ENCODE results near the gene ST8SIA1.
A peak's percentile ranks its signal among the peaks of the same experiment; 100 is the strongest.

ST8SIA1 gene

DNA sequence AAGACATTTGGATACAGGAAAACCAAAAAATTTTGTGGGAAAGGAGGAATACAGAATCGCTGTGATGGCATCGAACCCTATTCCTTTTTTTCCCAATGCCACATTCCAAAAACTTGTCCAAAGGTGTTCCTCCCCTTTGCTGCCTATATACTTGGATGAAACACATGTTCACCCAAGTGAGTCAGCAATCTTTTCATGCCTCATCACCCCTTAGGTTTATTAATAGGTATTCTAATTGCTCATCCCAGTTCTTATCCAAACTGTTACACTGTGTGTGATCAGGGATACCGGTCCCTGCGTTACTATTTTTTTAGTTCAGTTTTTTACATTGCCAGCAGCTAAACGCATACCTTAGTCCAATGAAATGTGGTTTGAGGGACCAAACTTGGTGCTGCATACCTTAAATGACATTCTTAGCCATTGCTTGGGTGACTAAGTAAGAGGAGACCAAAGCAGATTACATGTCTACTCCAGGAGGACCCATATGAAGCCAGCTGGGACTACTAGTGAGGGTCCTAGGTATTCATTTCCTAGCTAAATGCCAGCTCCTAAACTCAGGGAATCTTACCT lies 20.6 kb upstream of the ST8SIA1 start:
- H3K9ac ChIP-seq (ENCODE audit: low read depth, low read length), result no peak overlapping the region
- H3K27me3 ChIP-seq (ENCODE audit: insufficient read depth, low read length), result no peaks in the 10 kb centered on the region
- no peak overlapping the region for H3K4me3 ChIP-seq (ENCODE audit: low read length)
- H3K9me3 ChIP-seq (ENCODE audit: insufficient read depth, low read depth, low read length), result no peaks in the 10 kb centered on the region
- H3K27ac ChIP-seq (ENCODE audit: low read length), result no peak overlapping the region
- H3K36me3 ChIP-seq (ENCODE audit: insufficient read depth, low read depth, low read length), result no peaks in the 10 kb centered on the region
- no peaks in the 10 kb centered on the region for H3K4me1 ChIP-seq (ENCODE audit: insufficient read depth, low read length)

DNA sequence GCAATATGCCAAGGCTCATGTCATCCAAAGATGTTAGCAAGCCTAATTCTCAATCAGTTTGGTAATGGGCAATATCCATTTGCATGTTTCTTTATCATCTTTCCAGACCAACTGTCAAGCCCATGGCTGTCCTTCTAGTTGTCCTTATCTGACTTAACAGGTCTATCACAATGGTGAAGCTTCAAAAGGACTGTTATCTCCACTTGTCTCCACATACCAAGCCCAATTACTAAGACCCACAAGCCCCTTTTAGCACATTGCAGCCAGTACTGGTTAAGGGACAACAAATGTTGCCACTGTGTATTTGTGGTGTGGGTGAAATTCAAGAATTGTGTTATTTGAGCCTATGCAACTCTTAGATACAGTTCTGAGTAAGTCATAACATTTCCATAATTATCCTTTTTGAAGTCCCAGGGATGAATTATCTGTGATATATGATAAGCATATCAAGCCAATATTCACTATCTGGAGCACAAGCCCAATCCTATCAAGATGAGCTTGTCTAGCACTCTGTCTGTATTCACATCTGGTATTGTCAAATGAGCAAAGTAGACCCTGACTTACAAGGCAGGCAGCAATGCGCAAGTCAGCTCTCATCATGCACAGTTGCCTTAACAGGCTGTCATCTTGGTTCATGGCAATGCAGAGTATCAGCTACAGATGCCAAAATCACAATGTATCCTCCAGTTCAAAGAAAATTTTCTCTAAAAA lies 19.3 kb upstream of the ST8SIA1 start:
- H3K36me3 ChIP-seq (ENCODE audit: insufficient read depth, low read depth, low read length), result no peaks in the 10 kb centered on the region
- no peak overlapping the region for H3K9ac ChIP-seq (ENCODE audit: low read depth, low read length)
- no peak overlapping the region for H3K4me3 ChIP-seq (ENCODE audit: low read length)
- no peak overlapping the region for H3K27ac ChIP-seq (ENCODE audit: low read length)
- H3K9me3 ChIP-seq (ENCODE audit: insufficient read depth, low read depth, low read length), result no peaks in the 10 kb centered on the region
- H3K4me1 ChIP-seq (ENCODE audit: insufficient read depth, low read length), result no peaks in the 10 kb centered on the region
- H3K27me3 ChIP-seq (ENCODE audit: insufficient read depth, low read length), result no peaks in the 10 kb centered on the region

- H3K4me1 ChIP-seq (ENCODE audit: insufficient read depth, low read length), result no peaks in the 10 kb centered on the region
- H3K27me3 ChIP-seq (ENCODE audit: insufficient read depth, low read length), result no peaks in the 10 kb centered on the region
- no peaks in the 10 kb centered on the region for H3K36me3 ChIP-seq (ENCODE audit: insufficient read depth, low read depth, low read length)
- H3K4me3 ChIP-seq (ENCODE audit: low read length), result no peak overlapping the region
- no peak overlapping the region for H3K27ac ChIP-seq (ENCODE audit: low read length)
- no peak overlapping the region for H3K9ac ChIP-seq (ENCODE audit: low read depth, low read length)
- no peaks in the 10 kb centered on the region for H3K9me3 ChIP-seq (ENCODE audit: insufficient read depth, low read depth, low read length)
These were observed 16.4 kb upstream of the ST8SIA1 start for GRCh38 chr12:22350886-22351285.

- no peaks in the 10 kb centered on the region for H3K27me3 ChIP-seq (ENCODE audit: insufficient read depth, low read length)
- no peak overlapping the region for H3K27ac ChIP-seq (ENCODE audit: low read length)
- no peaks in the 10 kb centered on the region for H3K36me3 ChIP-seq (ENCODE audit: insufficient read depth, low read depth, low read length)
- H3K4me3 ChIP-seq (ENCODE audit: low read length), result no peak overlapping the region
- H3K9me3 ChIP-seq (ENCODE audit: insufficient read depth, low read depth, low read length), result no peaks in the 10 kb centered on the region
- H3K9ac ChIP-seq (ENCODE audit: low read depth, low read length), result no peak overlapping the region
- H3K4me1 ChIP-seq (ENCODE audit: insufficient read depth, low read length), result no peaks in the 10 kb centered on the region
These were observed 13.7 kb upstream of the ST8SIA1 start for GRCh38 chr12:22348208-22348607.

GRCh38 chr12:22340143-22340542 lies 5.6 kb upstream of the ST8SIA1 start:
- Histone ChIP-seq H3K36me3 (ENCODE audit: insufficient read depth, low read depth, low read length) (no peaks in the 10 kb centered on the region), H3K4me1 (ENCODE audit: insufficient read depth, low read length) (no peaks in the 10 kb centered on the region), H3K9me3 (ENCODE audit: insufficient read depth, low read depth, low read length) (no peaks in the 10 kb centered on the region), H3K9ac (ENCODE audit: low read depth, low read length) (no peak overlapping the region), H3K4me3 (ENCODE audit: low read length) (no peak overlapping the region), H3K27me3 (ENCODE audit: insufficient read depth, low read length) (no peaks in the 10 kb centered on the region), H3K27ac (ENCODE audit: low read length) (no peak overlapping the region)

DNA sequence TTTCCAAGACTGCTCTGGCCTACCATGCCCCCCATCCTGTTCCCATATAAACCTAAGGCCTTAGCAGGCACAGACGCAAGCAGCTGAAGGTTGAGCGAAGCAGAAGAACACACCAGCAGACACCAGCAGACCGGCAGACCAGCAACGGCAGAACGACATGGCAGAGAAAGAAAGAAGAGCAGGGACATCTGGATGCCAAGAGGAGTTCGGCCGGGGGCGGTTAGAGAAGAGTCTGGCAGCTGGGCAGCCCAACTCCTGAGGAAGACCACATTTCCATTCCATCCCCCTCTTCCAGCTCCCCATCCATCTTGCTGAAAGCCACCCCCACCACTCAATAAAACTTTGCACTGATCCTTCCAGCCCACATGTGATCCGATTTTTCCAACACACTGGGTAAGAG lies 5.2 kb upstream of the ST8SIA1 start:
- Histone ChIP-seq H3K27me3 (ENCODE audit: insufficient read depth, low read length) (peaks cover 4% of the 10 kb centered on the region; the same call in 1 of the 2 replicates), H3K27ac (ENCODE audit: low read length) (no peak overlapping the region), H3K4me1 (ENCODE audit: insufficient read depth, low read length) (no peaks in the 10 kb centered on the region), H3K9ac (ENCODE audit: low read depth, low read length) (no peak overlapping the region), H3K36me3 (ENCODE audit: insufficient read depth, low read depth, low read length) (no peaks in the 10 kb centered on the region), H3K4me3 (ENCODE audit: low read length) (no peak overlapping the region), H3K9me3 (ENCODE audit: insufficient read depth, low read depth, low read length) (no peaks in the 10 kb centered on the region)

GRCh38 chr12:22335794-22336166 lies 1.3 kb upstream of the ST8SIA1 start:
- H3K9ac ChIP-seq (ENCODE audit: low read depth, low read length), result peak overlapping the region; percentile 56; the same call in 1 of the 2 replicates
- H3K27me3 ChIP-seq (ENCODE audit: insufficient read depth, low read length), result peaks cover 33% of the 10 kb centered on the region
- no peak overlapping the region for H3K27ac ChIP-seq (ENCODE audit: low read length)
- no peaks in the 10 kb centered on the region for H3K36me3 ChIP-seq (ENCODE audit: insufficient read depth, low read depth, low read length)
- peaks cover 5% of the 10 kb centered on the region; the same call in 1 of the 2 replicates for H3K4me1 ChIP-seq (ENCODE audit: insufficient read depth, low read length)
- H3K9me3 ChIP-seq (ENCODE audit: insufficient read depth, low read depth, low read length), result no peaks in the 10 kb centered on the region
- peak overlapping the region; percentile 90 for H3K4me3 ChIP-seq (ENCODE audit: low read length)

DNA sequence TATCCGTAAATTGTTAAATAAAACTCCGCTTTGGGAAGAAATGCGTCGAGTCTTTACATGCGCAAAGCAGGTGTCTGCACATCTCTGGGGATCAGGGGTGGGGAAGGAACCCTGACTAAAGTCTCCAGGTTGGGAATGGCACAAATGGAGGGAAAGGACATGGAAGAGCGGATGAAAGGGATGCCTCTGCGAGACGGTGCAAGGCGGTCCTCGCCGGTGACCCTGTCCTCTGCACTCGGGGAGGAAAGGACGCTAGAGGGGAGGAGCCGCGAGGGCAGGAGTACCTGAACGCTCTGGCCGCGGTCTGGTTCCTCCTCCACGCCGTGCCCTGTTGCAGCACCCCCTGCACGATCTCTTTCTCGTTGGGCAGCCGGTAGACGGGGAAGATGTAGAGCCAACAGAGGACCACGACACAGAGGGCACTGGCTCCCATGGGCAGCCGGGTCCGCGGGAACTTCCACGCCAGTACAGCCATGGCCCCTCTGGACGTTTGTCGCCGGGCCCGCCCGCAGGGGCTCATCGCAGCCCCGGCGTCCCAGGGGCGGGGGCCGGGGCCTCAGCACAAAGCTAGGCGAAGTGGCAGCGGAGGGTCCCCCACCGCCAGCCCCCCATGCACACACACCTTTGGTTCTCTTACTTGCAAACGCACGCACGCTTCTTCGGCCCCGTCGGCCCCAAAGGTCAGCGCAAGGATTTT lies 646 bp downstream of the ST8SIA1 start:
- Histone ChIP-seq H3K4me1 (ENCODE audit: insufficient read depth, low read length) (peaks cover 5% of the 10 kb centered on the region; the same call in 1 of the 2 replicates), H3K36me3 (ENCODE audit: insufficient read depth, low read depth, low read length) (no peaks in the 10 kb centered on the region), H3K4me3 (ENCODE audit: low read length) (peak overlapping the region; percentile 90), H3K9ac (ENCODE audit: low read depth, low read length) (peak overlapping the region; percentile 54; the same call in 1 of the 2 replicates), H3K27ac (ENCODE audit: low read length) (no peak overlapping the region), H3K9me3 (ENCODE audit: insufficient read depth, low read depth, low read length) (no peaks in the 10 kb centered on the region), H3K27me3 (ENCODE audit: insufficient read depth, low read length) (peaks cover 33% of the 10 kb centered on the region)

DNA sequence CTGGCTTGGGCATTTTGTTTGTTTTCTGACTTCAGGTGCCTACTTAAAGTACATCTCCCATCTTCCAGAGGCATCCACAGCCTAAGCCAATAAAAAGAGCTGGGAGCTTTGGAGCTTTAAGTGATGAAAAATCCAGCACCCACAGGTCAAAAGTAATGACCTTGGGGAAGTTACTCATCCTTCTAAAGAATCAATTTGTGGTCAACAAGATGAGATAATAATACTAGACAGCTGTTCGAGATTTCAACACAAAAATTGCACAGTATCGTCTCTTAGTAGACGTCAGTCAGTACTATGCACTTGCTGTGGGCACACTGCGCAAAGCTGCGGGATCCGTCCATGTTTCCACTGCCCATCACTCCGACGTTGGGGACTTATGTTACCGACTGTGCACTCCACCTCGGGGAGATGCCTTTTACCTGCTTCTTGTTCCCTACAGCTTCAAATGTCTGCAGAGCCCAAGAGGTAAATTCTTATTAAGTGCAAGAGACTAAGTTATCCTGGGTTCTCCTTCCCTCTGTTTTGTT lies 1.3 kb downstream of the ST8SIA1 start:
- Histone ChIP-seq H3K4me3 (ENCODE audit: low read length) (peak overlapping the region; percentile 90), H3K27me3 (ENCODE audit: insufficient read depth, low read length) (peaks cover 33% of the 10 kb centered on the region), H3K9ac (ENCODE audit: low read depth, low read length) (no peak overlapping the region), H3K27ac (ENCODE audit: low read length) (no peak overlapping the region), H3K4me1 (ENCODE audit: insufficient read depth, low read length) (peaks cover 5% of the 10 kb centered on the region; the same call in 1 of the 2 replicates), H3K9me3 (ENCODE audit: insufficient read depth, low read depth, low read length) (no peaks in the 10 kb centered on the region), H3K36me3 (ENCODE audit: insufficient read depth, low read depth, low read length) (no peaks in the 10 kb centered on the region)

- H3K36me3 ChIP-seq (ENCODE audit: insufficient read depth, low read depth, low read length), result no peaks in the 10 kb centered on the region
- H3K4me3 ChIP-seq (ENCODE audit: low read length), result peak overlapping the region; percentile 90; the same call in 1 of the 2 replicates
- peaks cover 33% of the 10 kb centered on the region for H3K27me3 ChIP-seq (ENCODE audit: insufficient read depth, low read length)
- peaks cover 5% of the 10 kb centered on the region; the same call in 1 of the 2 replicates for H3K4me1 ChIP-seq (ENCODE audit: insufficient read depth, low read length)
- H3K27ac ChIP-seq (ENCODE audit: low read length), result no peak overlapping the region
- H3K9me3 ChIP-seq (ENCODE audit: insufficient read depth, low read depth, low read length), result no peaks in the 10 kb centered on the region
- H3K9ac ChIP-seq (ENCODE audit: low read depth, low read length), result no peak overlapping the region
These were observed 2.3 kb downstream of the ST8SIA1 start for GRCh38 chr12:22332202-22332601.

DNA sequence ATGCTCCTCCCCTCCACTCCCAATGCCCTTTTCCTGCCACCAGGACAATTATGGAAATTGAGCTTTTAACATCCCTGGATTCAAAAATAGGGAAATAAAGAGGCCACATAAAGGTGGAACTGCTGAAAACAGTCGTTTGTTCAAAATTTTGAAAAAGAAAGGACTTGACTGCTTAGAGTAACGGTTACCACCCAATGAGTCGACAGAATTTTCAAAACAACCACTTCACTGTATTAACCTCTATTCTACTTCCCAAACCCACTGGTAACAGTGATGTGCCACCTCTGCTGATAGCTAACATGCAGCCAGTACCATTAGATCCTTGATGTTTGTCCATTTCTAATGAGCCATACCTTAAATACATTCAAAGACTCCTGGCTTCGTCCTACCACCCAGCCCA lies 4.9 kb downstream of the ST8SIA1 start:
- peaks cover 29% of the 10 kb centered on the region for H3K27me3 ChIP-seq (ENCODE audit: insufficient read depth, low read length)
- peaks cover 5% of the 10 kb centered on the region; the same call in 1 of the 2 replicates for H3K4me1 ChIP-seq (ENCODE audit: insufficient read depth, low read length)
- H3K9me3 ChIP-seq (ENCODE audit: insufficient read depth, low read depth, low read length), result no peaks in the 10 kb centered on the region
- no peak overlapping the region for H3K9ac ChIP-seq (ENCODE audit: low read depth, low read length)
- no peaks in the 10 kb centered on the region for H3K36me3 ChIP-seq (ENCODE audit: insufficient read depth, low read depth, low read length)
- no peak overlapping the region for H3K4me3 ChIP-seq (ENCODE audit: low read length)
- no peak overlapping the region for H3K27ac ChIP-seq (ENCODE audit: low read length)

Measured in iPS-20b (cell line).